Lower leg skin (tissue), 3 donors: ENCODE data around the gene SLC25A44.

Source experiments
- POLR2A ChIP-seq, 2 donors: fragments of 450-650 bp; IDR thresholded peaks; one replicate each; pipeline ENCODE4 v1.6.1; 2016 to 2017; ENCODE audit warnings: antibody characterized with exemption in 2 of 2, mild to moderate bottlenecking in 1 of 2, moderate library complexity in 1 of 2
- TF ChIP-seq, protein P1 (sequence below), 3 donors: fragments of 450-650 bp; IDR thresholded peaks; one replicate each; pipeline ENCODE4 v1.5.1; 2016; ENCODE audit warnings: antibody characterized with exemption in 3 of 3, mild to moderate bottlenecking in 3 of 3, moderate library complexity in 2 of 3

DNA sequence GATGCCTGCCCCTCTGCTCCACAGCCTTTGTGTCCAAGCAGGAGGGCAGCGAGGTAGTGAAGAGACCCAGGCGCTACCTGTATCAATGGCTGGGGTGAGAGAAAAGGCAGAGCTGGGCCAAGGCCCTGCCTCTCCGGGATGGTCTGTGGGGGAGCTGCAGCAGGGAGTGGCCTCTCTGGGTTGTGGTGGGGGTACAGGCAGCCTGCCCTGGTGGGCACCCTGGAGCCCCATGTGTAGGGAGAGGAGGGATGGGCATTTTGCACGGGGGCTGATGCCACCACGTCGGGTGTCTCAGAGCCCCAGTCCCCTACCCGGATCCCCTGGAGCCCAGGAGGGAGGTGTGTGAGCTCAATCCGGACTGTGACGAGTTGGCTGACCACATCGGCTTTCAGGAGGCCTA is 48.8 kb downstream of the SLC25A44 start:
- no peak for TF ChIP-seq POLR2A (IDR thresholded peaks at IDR 0.05)
- TF ChIP-seq, protein P1, sequence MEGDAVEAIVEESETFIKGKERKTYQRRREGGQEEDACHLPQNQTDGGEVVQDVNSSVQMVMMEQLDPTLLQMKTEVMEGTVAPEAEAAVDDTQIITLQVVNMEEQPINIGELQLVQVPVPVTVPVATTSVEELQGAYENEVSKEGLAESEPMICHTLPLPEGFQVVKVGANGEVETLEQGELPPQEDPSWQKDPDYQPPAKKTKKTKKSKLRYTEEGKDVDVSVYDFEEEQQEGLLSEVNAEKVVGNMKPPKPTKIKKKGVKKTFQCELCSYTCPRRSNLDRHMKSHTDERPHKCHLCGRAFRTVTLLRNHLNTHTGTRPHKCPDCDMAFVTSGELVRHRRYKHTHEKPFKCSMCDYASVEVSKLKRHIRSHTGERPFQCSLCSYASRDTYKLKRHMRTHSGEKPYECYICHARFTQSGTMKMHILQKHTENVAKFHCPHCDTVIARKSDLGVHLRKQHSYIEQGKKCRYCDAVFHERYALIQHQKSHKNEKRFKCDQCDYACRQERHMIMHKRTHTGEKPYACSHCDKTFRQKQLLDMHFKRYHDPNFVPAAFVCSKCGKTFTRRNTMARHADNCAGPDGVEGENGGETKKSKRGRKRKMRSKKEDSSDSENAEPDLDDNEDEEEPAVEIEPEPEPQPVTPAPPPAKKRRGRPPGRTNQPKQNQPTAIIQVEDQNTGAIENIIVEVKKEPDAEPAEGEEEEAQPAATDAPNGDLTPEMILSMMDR (IDR thresholded peaks at IDR 0.05) = no peak
